Ascending aorta (tissue), 2 donors: ENCODE measurements around the gene TEKTIP1. TPM values are rescaled to one million over a fixed set of nuclear protein-coding genes. Genes with fewer than 3 reads are reported as not detected.

Source experiments
- DNase-seq, 2 donors: peaks; one replicate each; pipeline ENCODE4 v3.0.0-alpha.2; 2019; ENCODE audit warnings: low spot score in 2 of 2
- H3K27ac ChIP-seq, 2 donors: fragments of 200-600 bp; sonication (generic); one replicate each; pipeline ENCODE4 v1.5.1; 2016 to 2017; ENCODE audit warnings: mild to moderate bottlenecking in 1 of 2
- H3K27me3 ChIP-seq: fragments of 200-600 bp; sonication (generic); one replicate; pipeline ENCODE4 v1.5.1; 2017
- H3K36me3 ChIP-seq, 2 donors: fragments of 200-600 bp; sonication (generic); one replicate each; pipeline ENCODE4 v1.5.1; 2016
- H3K4me1 ChIP-seq, 2 donors: fragments of 200-600 bp; sonication (generic); one replicate each; pipeline ENCODE4 v1.5.1; 2016 to 2017; ENCODE audit warnings: mild to moderate bottlenecking in 1 of 2
- H3K4me3 ChIP-seq, 2 donors: fragments of 200-600 bp; sonication (generic); one replicate each; pipeline ENCODE4 v1.5.1; 2016 to 2017; ENCODE audit warnings: mild to moderate bottlenecking in 1 of 2
- H3K9me3 ChIP-seq, 2 donors: fragments of 200-600 bp; sonication (generic); one replicate each; pipeline ENCODE4 v1.5.1; 2016
- intact Hi-C: fragments of 100-400 bp; cut with DNase I; formaldehyde crosslinking; loops from one replicate; pipeline ENCODE4 v1.15.1; 2023
- total RNA-seq: library from RNA; depleted of rRNA; stranded (reverse); fragments of >200 nt; gene quantifications from one replicate; pipeline ENCODE4 v1.1.0, GENCODE V29; 2016
- TF ChIP-seq, protein P1 (sequence below), 3 experiments: fragments of 200-600 bp in 2 of 3; fragments of 450-650 bp in 1 of 3; sonication (generic) in 2 of 3; IDR thresholded peaks; one replicate each; pipeline ENCODE4 v1.5.1; 2016 to 2019; ENCODE audit warnings: antibody characterized with exemption in 3 of 3, mild to moderate bottlenecking in 1 of 3, moderate library complexity in 1 of 3

TEKTIP1 gene
- total RNA-seq, 1 donor from 2014 or later, result not detected

DNA sequence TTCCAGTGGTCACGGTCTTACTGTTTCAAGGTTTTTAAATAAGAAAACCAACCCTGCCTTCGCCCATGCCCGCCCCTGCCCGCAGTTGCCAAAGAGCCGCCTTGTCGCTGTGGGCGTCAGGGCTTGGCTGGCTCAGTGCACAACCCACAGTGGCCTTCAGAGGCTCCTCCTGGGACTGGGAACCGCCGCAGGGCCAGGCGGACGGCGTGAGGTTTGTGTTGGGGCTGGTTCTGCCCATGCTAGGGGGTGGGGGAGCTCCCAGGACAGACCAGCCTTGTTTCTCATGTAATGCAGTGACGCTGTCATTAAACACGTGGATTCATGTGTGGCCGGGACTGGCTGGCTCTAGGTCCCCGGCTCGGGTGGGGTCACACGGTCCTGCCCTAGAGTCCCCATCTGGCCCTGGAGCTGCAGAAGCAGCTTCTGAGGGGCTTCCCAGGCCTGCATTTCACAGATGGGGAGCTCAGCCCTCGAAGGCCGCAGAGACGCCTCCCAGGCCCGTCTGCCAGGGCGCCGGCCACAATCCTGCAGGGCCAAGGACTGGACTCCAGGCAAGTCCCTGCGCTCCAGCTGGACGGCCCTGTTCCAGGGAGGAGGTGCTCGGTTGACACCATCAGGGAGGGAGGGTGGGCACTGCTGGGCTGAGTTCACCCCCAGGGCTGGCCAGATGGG, 2.4 kb upstream of the TEKTIP1 start:
- Histone ChIP-seq H3K27me3 (no peaks in the 10 kb centered on the region), H3K4me1 (no peaks in the 10 kb centered on the region), H3K9me3 (peaks cover 0 to 3% of the 10 kb centered on the region in 2 donors), H3K27ac (no peak overlapping the region), H3K4me3 (no peak overlapping the region), H3K36me3 (peaks cover 50 to 55% of the 10 kb centered on the region in 2 donors)
- TF ChIP-seq, protein P1, sequence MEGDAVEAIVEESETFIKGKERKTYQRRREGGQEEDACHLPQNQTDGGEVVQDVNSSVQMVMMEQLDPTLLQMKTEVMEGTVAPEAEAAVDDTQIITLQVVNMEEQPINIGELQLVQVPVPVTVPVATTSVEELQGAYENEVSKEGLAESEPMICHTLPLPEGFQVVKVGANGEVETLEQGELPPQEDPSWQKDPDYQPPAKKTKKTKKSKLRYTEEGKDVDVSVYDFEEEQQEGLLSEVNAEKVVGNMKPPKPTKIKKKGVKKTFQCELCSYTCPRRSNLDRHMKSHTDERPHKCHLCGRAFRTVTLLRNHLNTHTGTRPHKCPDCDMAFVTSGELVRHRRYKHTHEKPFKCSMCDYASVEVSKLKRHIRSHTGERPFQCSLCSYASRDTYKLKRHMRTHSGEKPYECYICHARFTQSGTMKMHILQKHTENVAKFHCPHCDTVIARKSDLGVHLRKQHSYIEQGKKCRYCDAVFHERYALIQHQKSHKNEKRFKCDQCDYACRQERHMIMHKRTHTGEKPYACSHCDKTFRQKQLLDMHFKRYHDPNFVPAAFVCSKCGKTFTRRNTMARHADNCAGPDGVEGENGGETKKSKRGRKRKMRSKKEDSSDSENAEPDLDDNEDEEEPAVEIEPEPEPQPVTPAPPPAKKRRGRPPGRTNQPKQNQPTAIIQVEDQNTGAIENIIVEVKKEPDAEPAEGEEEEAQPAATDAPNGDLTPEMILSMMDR (IDR thresholded peaks at IDR 0.05), result no peak
- no peak for DNase-seq
- intact Hi-C loops, result no loop called here

DNA sequence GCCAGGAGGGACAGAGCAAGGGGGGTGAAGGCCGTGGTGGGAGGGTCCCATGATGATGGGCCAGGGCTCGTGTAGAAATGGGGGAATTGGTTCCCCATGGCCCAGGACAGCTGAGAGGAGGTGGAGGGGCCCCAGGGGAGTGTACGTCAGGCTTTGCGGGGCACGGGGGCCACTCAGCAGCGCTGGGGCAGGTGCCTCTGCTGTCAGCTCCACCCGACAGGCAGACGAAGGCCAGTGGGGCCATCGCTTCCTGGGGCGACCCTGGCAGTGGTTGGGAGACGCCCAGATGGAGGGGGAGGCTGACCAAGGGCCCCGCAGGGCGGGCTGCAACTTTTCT, 1.9 kb upstream of the TEKTIP1 start:
- Histone ChIP-seq H3K4me3 (no peak overlapping the region), H3K36me3 (peaks cover 45 to 50% of the 10 kb centered on the region in 2 donors), H3K9me3 (peaks cover 0 to 3% of the 10 kb centered on the region in 2 donors), H3K27ac (no peak overlapping the region), H3K4me1 (no peaks in the 10 kb centered on the region), H3K27me3 (no peaks in the 10 kb centered on the region)
- intact Hi-C loops, result no loop called here
- TF ChIP-seq, protein P1 (IDR thresholded peaks at IDR 0.05), result no peak
- DNase-seq, result no peak

DNA sequence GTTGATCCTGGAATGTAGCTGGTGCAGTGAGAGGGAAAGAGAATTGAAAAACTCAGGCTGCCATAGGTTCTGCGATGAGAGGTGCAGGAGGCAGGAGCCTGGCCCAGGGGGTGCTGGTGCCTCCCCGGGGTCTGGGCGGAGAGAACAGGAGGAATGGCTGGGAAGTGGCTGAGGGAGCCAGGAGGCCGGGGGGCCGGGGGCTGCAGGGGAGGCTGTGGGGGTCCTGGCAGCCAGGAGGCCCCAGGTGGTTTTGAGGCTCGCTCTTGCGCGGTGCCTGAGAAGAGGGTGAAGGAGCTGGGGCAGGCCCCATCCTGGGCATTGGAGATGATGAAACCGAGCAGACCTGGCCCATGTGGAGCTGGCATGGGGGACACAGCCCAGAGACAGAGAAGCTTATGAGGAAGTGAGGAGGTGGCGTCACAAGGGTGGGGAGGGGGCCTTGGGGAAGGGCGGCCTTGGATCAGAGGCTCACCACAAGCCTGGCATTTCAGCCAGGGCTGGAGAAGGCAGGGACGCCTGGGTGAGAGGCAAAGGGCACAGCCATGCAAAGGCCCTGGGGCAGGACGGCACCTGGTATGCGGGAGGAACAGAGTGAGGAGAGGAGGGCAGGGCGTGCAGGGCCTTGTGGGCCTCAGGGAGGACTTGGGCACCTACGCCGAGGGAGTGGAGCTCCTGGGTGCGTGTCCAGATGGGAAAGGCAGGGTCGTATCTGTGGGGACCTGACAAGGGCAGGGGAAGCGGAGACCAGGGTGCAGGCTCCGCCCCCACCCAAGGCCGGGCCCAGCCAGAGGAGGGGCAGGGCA, 1.3 kb upstream of the TEKTIP1 start:
- no peak for DNase-seq
- H3K4me3 ChIP-seq, result no peak overlapping the region
- no peaks in the 10 kb centered on the region for H3K4me1 ChIP-seq
- H3K36me3 ChIP-seq, result peaks cover 39 to 45% of the 10 kb centered on the region in 2 donors
- no peak overlapping the region for H3K27ac ChIP-seq
- H3K27me3 ChIP-seq, result no peaks in the 10 kb centered on the region
- intact Hi-C loops, result no loop called here
- peaks cover 0 to 3% of the 10 kb centered on the region in 2 donors for H3K9me3 ChIP-seq
- TF ChIP-seq, protein P1 (IDR thresholded peaks at IDR 0.05), result no peak

DNA sequence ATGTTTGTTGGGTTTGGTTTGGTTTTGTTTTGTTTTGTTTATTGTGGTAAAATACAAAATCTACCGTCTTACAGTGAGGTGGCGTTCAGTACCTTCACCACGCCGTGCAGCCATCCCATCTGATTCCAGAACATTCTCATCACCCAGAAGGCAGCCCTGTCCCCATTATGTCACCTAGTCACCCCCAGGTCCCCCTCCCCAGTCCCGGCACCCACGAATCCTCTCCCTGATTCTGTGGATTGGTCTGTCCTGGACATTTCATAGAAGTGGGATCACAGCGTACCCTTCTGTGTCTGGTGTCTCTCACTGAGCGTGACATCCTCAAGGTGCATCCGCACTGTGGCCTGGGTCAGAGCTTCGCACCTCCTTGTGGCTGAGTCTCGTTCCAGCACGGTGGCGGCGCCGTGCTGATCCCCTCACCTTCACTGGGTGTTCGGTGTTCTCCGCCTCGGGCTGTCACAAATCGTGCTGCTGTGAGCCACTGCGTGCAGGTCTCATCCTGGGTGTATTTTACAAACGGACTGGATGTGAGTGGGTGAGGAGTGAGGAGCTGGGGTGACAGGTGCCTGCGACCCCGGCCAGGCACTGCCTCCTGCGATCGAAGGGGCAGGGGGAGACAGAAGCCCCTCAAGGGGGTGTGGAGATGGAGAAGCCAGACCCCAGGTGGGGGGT, 580 bp upstream of the TEKTIP1 start:
- H3K36me3 ChIP-seq, result peaks cover 31 to 37% of the 10 kb centered on the region in 2 donors

DNA sequence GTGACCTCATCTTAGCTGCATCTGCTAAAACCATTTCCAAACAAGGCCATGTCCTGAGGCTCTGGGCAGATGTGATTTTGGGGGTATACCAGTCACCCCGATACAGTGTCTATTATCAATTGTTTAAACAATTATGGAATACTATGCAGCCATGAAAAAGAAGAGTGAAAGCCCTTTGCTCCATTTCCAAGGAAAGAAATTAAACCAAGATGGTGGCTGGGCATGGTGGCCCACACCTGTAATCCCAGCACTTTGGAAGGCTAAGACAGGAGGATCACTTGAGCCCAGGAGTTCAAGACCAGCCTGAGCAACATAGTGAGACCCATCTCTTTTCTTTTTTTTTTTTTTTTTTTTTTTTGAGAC, 763 bp downstream of the TEKTIP1 start:
- TF ChIP-seq, protein P1 (IDR thresholded peaks at IDR 0.05), result no peak
- intact Hi-C loops, result no loop called here
- Histone ChIP-seq H3K27me3 (no peaks in the 10 kb centered on the region), H3K27ac (no peak overlapping the region), H3K9me3 (peaks cover 0 to 3% of the 10 kb centered on the region in 2 donors), H3K4me3 (no peak overlapping the region), H3K4me1 (peaks cover 3 to 8% of the 10 kb centered on the region in 2 donors), H3K36me3 (peaks cover 19 to 34% of the 10 kb centered on the region in 2 donors)
- DNase-seq, result no peak

More for the DNA sequence above, 580 bp upstream of the TEKTIP1 start:
- DNase-seq, result no peak
- Histone ChIP-seq H3K27ac (no peak overlapping the region), H3K27me3 (no peaks in the 10 kb centered on the region), H3K9me3 (peaks cover 0 to 3% of the 10 kb centered on the region in 2 donors), H3K4me3 (no peak overlapping the region), H3K4me1 (peaks cover 0 to 6% of the 10 kb centered on the region in 2 donors)
- TF ChIP-seq, protein P1 (IDR thresholded peaks at IDR 0.05), result no peak
- intact Hi-C loops, result no loop called here
